ENCODE measurements around the gene BRD8.

BRD8 gene

GRCh38 chr5:138129347-138129746 lies 49.1 kb downstream of the BRD8 start:
- no peak overlapping the region for H3K4me3 ChIP-seq (ENCODE audit: low read depth, low read length)
- no peak for TF ChIP-seq CTCF (IDR thresholded peaks at IDR 0.05; ENCODE audit: control insufficient read depth, extremely low read depth, insufficient read depth)
- DNase-seq (ENCODE audit: low read depth), result no peak

GRCh38 chr5:138128334-138128733 lies 50.1 kb downstream of the BRD8 start:
- no peak for DNase-seq (ENCODE audit: low read depth)
- no peak overlapping the region for H3K4me3 ChIP-seq (ENCODE audit: low read depth, low read length)
- no peak for TF ChIP-seq CTCF (IDR thresholded peaks at IDR 0.05; ENCODE audit: control insufficient read depth, extremely low read depth, insufficient read depth)

DNA sequence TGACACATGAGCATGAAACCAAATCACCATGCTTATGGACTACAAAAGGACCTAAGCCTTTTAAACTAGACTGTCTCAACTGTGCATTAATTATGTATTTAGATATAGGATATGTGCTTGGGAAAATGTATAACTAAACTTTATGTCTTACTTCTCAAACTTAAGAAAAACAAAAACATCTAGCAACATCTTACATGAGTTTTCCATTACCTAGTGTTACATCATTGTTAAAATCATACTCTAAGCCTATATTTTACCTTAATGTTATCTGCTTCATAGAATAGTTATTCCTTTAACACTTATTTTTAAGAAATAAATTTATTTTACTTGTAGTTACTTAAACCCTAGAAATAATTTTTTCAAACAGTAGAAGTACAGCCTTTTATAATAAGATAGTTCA lies 63.2 kb downstream of the BRD8 start:
- no peak for DNase-seq (ENCODE audit: low read depth)
- no peak overlapping the region for H3K4me3 ChIP-seq (ENCODE audit: low read depth, low read length)
- no peak for TF ChIP-seq CTCF (IDR thresholded peaks at IDR 0.05; ENCODE audit: control insufficient read depth, extremely low read depth, insufficient read depth)

DNA sequence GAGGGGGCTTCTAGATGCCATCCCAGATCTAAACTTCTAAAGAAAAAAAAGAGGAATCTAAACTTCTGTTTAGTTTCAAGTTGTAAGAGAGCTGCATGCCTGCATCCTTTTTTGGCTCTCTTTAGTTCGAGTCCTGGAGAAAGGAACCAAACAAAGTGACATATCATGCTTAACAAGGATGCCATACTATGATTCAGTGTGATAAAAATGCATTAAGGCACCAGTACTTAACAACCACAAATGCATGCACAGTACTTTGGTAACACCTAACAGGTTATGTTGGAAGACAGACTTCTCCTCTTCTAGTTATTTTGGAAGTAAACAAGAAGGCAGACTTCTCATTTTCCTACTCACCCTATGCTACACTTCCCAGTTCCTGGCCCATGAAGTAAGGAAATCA lies 66.5 kb downstream of the BRD8 start:
- TF ChIP-seq CTCF (IDR thresholded peaks at IDR 0.05; ENCODE audit: control insufficient read depth, extremely low read depth, insufficient read depth), result no peak
- no peak for DNase-seq (ENCODE audit: low read depth)
- H3K4me3 ChIP-seq (ENCODE audit: low read depth, low read length), result no peak overlapping the region

DNA sequence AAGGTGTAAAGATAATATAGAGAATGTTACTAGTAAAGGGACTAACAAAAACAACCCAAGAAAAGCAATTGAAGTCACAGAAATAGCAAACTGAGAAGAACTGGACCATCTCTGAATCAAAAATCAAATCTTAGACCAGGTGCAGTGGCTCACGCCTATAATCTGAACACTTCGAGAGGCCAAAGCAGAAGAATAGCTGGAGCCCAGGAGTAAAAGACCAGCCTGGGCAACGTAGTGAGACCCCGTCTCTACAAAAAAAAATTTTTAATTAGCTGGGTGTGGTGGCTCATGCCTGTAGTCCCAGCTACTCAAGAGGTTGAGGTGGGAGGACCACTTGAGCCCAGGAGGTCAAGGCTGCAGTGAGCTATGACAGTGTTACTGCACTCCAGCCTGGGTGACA lies 67.2 kb downstream of the BRD8 start:
- TF ChIP-seq CTCF (IDR thresholded peaks at IDR 0.05; ENCODE audit: control insufficient read depth, extremely low read depth, insufficient read depth), result no peak
- no peak for DNase-seq (ENCODE audit: low read depth)
- H3K4me3 ChIP-seq (ENCODE audit: low read depth, low read length), result no peak overlapping the region

DNA sequence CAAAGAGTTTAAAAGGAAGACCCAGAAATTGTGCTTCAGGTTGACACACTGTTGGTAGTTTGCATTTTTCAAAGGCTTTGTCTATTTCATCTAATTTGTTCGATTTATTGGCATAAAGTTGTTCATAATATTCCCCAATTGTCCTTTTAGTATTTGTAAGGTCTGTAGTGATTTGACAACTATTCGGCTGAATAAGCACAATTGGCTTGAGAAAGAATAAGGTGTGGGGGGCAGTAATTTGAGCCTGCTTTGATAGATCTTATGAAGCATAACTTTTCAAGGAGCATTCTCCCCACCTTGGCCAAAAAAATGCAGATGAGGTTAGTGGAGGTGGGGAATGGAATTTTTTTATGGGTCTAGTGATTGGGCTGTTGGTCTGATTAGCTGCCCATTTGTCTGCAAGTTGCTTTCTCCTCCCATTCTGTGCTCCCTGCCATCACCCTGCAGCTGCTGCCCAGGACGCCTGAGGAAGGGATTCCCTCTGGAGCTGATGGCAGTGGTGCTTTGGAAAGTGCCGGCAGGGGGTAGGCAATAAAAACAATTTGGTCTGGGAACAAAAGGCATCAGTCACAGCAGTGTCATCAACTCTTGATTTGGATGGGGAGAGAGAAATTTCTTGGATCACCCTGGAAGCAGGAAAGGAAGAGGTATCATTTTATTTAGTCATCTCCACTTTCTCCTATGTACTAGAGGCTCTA lies 68.0 kb downstream of the BRD8 start:
- no peak for TF ChIP-seq CTCF (IDR thresholded peaks at IDR 0.05; ENCODE audit: control insufficient read depth, extremely low read depth, insufficient read depth)
- DNase-seq (ENCODE audit: low read depth), result no peak
- no peak overlapping the region for H3K4me3 ChIP-seq (ENCODE audit: low read depth, low read length)
